Type B pancreatic cell (in vitro differentiated cells): Measurements from ENCODE around the gene GRAMD4. TPM values are rescaled to one million over a fixed set of nuclear protein-coding genes. Genes with fewer than 3 reads are reported as not detected.

Experiments used
- DNase-seq: peaks from one replicate; pipeline ENCODE4 v3.0.0; 2021; ENCODE audit warnings: mixed read lengths; ENCODE audit not compliant: unreplicated experiment; ENCODE audit errors: extremely low spot score
- H3K27ac Mint-ChIP-seq: 2 replicates; pipeline ENCODE4 v1.8.0; 2021; ENCODE audit warnings: mild to moderate bottlenecking, mixed read lengths
- H3K27me3 Mint-ChIP-seq: 2 replicates; pipeline ENCODE4 v1.8.0; 2021; ENCODE audit warnings: mixed read lengths
- H3K36me3 Mint-ChIP-seq: 2 replicates; pipeline ENCODE4 v1.8.0; 2021; ENCODE audit warnings: mixed read lengths
- H3K4me1 Mint-ChIP-seq: one replicate; pipeline ENCODE4 v1.8.0; 2021; ENCODE audit warnings: mixed read lengths; ENCODE audit not compliant: unreplicated experiment
- H3K4me3 Mint-ChIP-seq: 2 replicates; pipeline ENCODE4 v1.8.0; 2021; ENCODE audit warnings: mild to moderate bottlenecking, mixed read lengths
- H3K9me3 Mint-ChIP-seq: 2 replicates; pipeline ENCODE4 v1.8.0; 2021; ENCODE audit warnings: mixed read lengths
- CTCF ChIP-seq: fragments of 200-600 bp; sonication (generic); conservative IDR thresholded peaks from 2 replicates; pipeline ENCODE4 v1.5.0; 2021; ENCODE audit warnings: antibody characterized with exemption, mild to moderate bottlenecking
- total RNA-seq: library from RNA; stranded (reverse); gene quantifications from 2 replicates; pipeline ENCODE4 v1.2.1, GENCODE V29; 2021; ENCODE audit warnings: low replicate concordance

GRAMD4 gene
- total RNA-seq, 1 donor from 2014 or later = 56.4 TPM

- no peak for DNase-seq
- TF ChIP-seq CTCF = no peak
Observed at GRCh38 chr22:46657996-46658947, 38.1 kb downstream of the GRAMD4 start.

GRCh38 chr22:46659059-46659790, 39.0 kb downstream of the GRAMD4 start:
- Mint-ChIP-seq H3K27ac (no peak overlapping the region), H3K9me3 (no peaks in the 10 kb centered on the region), H3K4me3 (no peak overlapping the region), H3K36me3 (no peaks in the 10 kb centered on the region), H3K4me1 (peaks cover 14% of the 10 kb centered on the region), H3K27me3 (no peaks in the 10 kb centered on the region)
- no peak for TF ChIP-seq CTCF
- DNase-seq = no peak

More at GRCh38 chr22:46657996-46658947, 38.1 kb downstream of the GRAMD4 start:
- Mint-ChIP-seq H3K4me3 (no peak overlapping the region), H3K36me3 (no peaks in the 10 kb centered on the region), H3K27ac (no peak overlapping the region), H3K27me3 (no peaks in the 10 kb centered on the region), H3K4me1 (peaks cover 14% of the 10 kb centered on the region), H3K9me3 (no peaks in the 10 kb centered on the region)

- peak overlapping the region; percentile 16 for H3K27ac Mint-ChIP-seq
- DNase-seq = no peak
- no peak for TF ChIP-seq CTCF
- no peak overlapping the region for H3K4me3 Mint-ChIP-seq
- H3K36me3 Mint-ChIP-seq = no peaks in the 10 kb centered on the region
- peaks cover 14% of the 10 kb centered on the region for H3K4me1 Mint-ChIP-seq
- no peaks in the 10 kb centered on the region for H3K9me3 Mint-ChIP-seq
- H3K27me3 Mint-ChIP-seq = no peaks in the 10 kb centered on the region
Observed at GRCh38 chr22:46659791-46660186, 39.6 kb downstream of the GRAMD4 start.

GRCh38 chr22:46660604-46661201, 40.5 kb downstream of the GRAMD4 start:
- peak overlapping the region; percentile 16 for H3K27ac Mint-ChIP-seq
- no peak for DNase-seq
- H3K36me3 Mint-ChIP-seq = no peaks in the 10 kb centered on the region
- TF ChIP-seq CTCF = peak; percentile 25
- no peaks in the 10 kb centered on the region for H3K27me3 Mint-ChIP-seq
- H3K4me1 Mint-ChIP-seq = peaks cover 14% of the 10 kb centered on the region
- no peak overlapping the region for H3K4me3 Mint-ChIP-seq
- H3K9me3 Mint-ChIP-seq = no peaks in the 10 kb centered on the region

- no peak overlapping the region for H3K27ac Mint-ChIP-seq
- TF ChIP-seq CTCF = no peak
- peaks cover 14% of the 10 kb centered on the region for H3K4me1 Mint-ChIP-seq
- H3K4me3 Mint-ChIP-seq = no peak overlapping the region
- no peaks in the 10 kb centered on the region for H3K27me3 Mint-ChIP-seq
- no peak for DNase-seq
- no peaks in the 10 kb centered on the region for H3K9me3 Mint-ChIP-seq
- H3K36me3 Mint-ChIP-seq = no peaks in the 10 kb centered on the region
Observed at GRCh38 chr22:46661221-46661851, 41.1 kb downstream of the GRAMD4 start.
